Osteoblast (primary cell): ENCODE results near the gene ORC3. TPM values are rescaled to one million over a fixed set of nuclear protein-coding genes. Genes with fewer than 3 reads are reported as not detected.

Source experiments
- DNase-seq: peaks from one replicate; pipeline ENCODE4 v3.0.0; 2011; ENCODE audit warnings: low spot score, mixed read lengths; ENCODE audit not compliant: insufficient read length; ENCODE audit errors: missing footprints
- H2AFZ ChIP-seq: 2 replicates; pipeline ENCODE4 v1.6.0; 2011; ENCODE audit warnings: mild to moderate bottlenecking, low read length
- H3K27ac ChIP-seq: 2 replicates; pipeline ENCODE4 v1.5.1; 2011; ENCODE audit warnings: mild to moderate bottlenecking, low read depth, low read length, moderate library complexity
- H3K27me3 ChIP-seq: 2 replicates; pipeline ENCODE4 v1.6.0; 2012; ENCODE audit warnings: mild to moderate bottlenecking, control low read depth, inconsistent platforms, low read length, moderate library complexity; ENCODE audit not compliant: insufficient read depth
- H3K36me3 ChIP-seq: 2 replicates; pipeline ENCODE4 v1.5.1; 2011; ENCODE audit warnings: mild to moderate bottlenecking, low read length, control low read depth, moderate library complexity; ENCODE audit not compliant: insufficient read depth
- H3K4me1 ChIP-seq: 2 replicates; pipeline ENCODE4 v1.5.1; 2011; ENCODE audit warnings: mild to moderate bottlenecking, low read length, control low read depth, moderate library complexity; ENCODE audit not compliant: insufficient read depth
- H3K4me2 ChIP-seq: 2 replicates; pipeline ENCODE4 v1.6.0; 2011; ENCODE audit warnings: mild to moderate bottlenecking, low read length; ENCODE audit not compliant: insufficient read depth
- H3K4me3 ChIP-seq: fragments of 200-600 bp; sonication (generic); 3 replicates; pipeline ENCODE4 v1.5.1; 2012; ENCODE audit warnings: mild to moderate bottlenecking, low read length, inconsistent platforms; ENCODE audit not compliant: insufficient read depth
- H3K79me2 ChIP-seq: 2 replicates; pipeline ENCODE4 v1.6.0; 2012; ENCODE audit warnings: mild to moderate bottlenecking, low read length, control low read depth, inconsistent platforms; ENCODE audit not compliant: insufficient read depth
- H3K9me3 ChIP-seq: 2 replicates; pipeline ENCODE4 v1.5.1; 2011; ENCODE audit warnings: low read depth, low read length, control low read depth
- H4K20me1 ChIP-seq: 2 replicates; pipeline ENCODE4 v1.6.0; 2012; ENCODE audit warnings: mild to moderate bottlenecking, low read length, control low read depth; ENCODE audit not compliant: insufficient read depth
- total RNA-seq: library from RNA; depleted of rRNA; stranded (reverse); fragments of >200 nt; gene quantifications from 2 replicates; pipeline ENCODE4 v1.2.3, GENCODE V29; 2012
- TF ChIP-seq, protein P1 (sequence below): IDR thresholded peaks from 2 replicates; pipeline ENCODE4 v1.5.1; 2011; ENCODE audit warnings: mild to moderate bottlenecking, low read depth, low read length, moderate library complexity; ENCODE audit errors: extremely low read depth

Gene ORC3
- total RNA-seq, 1 donor, result 26.1 TPM

DNA sequence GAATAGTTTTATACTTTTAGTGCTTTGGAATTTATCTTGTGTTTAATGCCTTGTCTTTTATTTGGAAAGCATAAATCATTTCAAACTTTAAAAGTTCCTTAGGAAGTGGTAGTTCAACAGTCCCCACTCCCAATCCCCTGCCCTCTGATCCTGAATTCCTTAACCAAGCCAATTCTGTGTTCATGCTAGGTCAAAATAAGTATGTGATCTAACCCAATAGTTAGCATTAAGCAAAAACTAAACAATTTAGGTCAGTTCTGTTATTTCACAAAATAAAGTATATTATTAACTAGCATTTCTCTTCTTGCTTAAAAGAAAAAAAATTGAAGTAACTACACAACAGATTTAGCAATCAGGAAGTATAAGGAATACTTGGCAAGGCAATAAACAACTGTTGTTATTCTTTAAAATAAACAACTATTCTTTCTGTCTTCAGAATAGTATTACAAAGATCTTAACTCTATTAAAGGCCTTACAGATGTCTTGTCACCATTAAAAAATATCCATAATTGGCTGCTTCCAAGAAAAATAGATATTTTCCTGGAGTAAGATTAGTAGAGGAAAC, 75.1 kb downstream of the ORC3 start:
- no peaks in the 10 kb centered on the region for H4K20me1 ChIP-seq
- no peaks in the 10 kb centered on the region for H3K9me3 ChIP-seq
- H3K27ac ChIP-seq, result no peak overlapping the region
- TF ChIP-seq, protein P1, sequence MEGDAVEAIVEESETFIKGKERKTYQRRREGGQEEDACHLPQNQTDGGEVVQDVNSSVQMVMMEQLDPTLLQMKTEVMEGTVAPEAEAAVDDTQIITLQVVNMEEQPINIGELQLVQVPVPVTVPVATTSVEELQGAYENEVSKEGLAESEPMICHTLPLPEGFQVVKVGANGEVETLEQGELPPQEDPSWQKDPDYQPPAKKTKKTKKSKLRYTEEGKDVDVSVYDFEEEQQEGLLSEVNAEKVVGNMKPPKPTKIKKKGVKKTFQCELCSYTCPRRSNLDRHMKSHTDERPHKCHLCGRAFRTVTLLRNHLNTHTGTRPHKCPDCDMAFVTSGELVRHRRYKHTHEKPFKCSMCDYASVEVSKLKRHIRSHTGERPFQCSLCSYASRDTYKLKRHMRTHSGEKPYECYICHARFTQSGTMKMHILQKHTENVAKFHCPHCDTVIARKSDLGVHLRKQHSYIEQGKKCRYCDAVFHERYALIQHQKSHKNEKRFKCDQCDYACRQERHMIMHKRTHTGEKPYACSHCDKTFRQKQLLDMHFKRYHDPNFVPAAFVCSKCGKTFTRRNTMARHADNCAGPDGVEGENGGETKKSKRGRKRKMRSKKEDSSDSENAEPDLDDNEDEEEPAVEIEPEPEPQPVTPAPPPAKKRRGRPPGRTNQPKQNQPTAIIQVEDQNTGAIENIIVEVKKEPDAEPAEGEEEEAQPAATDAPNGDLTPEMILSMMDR, result no peak
- no peak overlapping the region for H3K4me3 ChIP-seq
- no peak overlapping the region for H2AFZ ChIP-seq
- H3K79me2 ChIP-seq, result no peaks in the 10 kb centered on the region
- H3K4me2 ChIP-seq, result no peak overlapping the region
- H3K4me1 ChIP-seq, result peaks cover 18% of the 10 kb centered on the region
- H3K27me3 ChIP-seq, result no peaks in the 10 kb centered on the region
- no peak for DNase-seq
- peaks cover 3% of the 10 kb centered on the region for H3K36me3 ChIP-seq

DNA sequence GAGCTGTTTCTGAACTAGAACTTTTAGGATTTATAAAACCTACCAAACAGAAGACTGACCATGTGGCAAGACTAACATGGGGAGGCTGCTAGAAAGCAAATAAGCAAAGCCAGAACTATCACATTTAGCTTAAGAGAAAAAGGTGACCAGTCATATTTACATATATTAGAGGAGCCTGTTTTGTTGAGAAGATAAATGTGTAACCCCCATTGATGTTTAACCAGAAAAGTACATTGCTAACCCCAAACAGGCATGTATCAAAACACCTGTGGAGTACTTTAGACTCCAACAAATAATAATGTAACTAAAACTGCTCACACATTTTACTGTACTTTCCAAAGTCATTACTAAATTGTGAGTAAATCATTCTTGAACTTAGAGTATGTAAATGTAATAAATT, 77.1 kb downstream of the ORC3 start:
- H3K4me2 ChIP-seq, result no peak overlapping the region
- peaks cover 12% of the 10 kb centered on the region for H3K36me3 ChIP-seq

DNA sequence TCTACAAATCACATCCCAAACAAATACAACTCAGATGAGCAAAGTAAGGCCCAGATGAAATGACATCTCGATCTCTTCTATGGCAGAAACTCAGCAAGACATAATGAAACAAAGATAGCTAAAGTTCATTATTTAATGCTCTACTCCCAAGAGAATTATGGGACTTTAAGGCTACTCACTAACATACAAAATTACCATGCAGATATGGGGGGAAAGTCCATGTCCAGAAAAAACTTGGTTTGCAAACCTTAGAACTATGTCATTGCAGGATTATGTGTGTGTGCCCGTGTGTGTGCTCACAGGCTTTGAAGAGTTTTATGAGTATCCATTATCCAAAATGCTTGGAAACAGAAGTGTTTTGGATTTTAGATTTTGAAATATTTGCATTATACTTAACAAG, 78.1 kb downstream of the ORC3 start:
- Histone ChIP-seq H3K9me3 (no peaks in the 10 kb centered on the region), H3K4me1 (peaks cover 3% of the 10 kb centered on the region), H3K4me2 (no peak overlapping the region), H3K4me3 (no peak overlapping the region), H3K27ac (no peak overlapping the region), H3K79me2 (no peaks in the 10 kb centered on the region), H3K27me3 (no peaks in the 10 kb centered on the region), H2AFZ (no peak overlapping the region), H3K36me3 (peaks cover 20% of the 10 kb centered on the region), H4K20me1 (no peaks in the 10 kb centered on the region)
- DNase-seq, result no peak
- TF ChIP-seq, protein P1, result no peak

More for the DNA sequence above, 77.1 kb downstream of the ORC3 start:
- TF ChIP-seq, protein P1, result no peak
- DNase-seq, result no peak
- Histone ChIP-seq H3K27ac (no peak overlapping the region), H3K27me3 (no peaks in the 10 kb centered on the region), H3K9me3 (no peaks in the 10 kb centered on the region), H3K4me3 (no peak overlapping the region), H3K79me2 (no peaks in the 10 kb centered on the region), H2AFZ (no peak overlapping the region), H4K20me1 (no peaks in the 10 kb centered on the region), H3K4me1 (peaks cover 3% of the 10 kb centered on the region)

DNA sequence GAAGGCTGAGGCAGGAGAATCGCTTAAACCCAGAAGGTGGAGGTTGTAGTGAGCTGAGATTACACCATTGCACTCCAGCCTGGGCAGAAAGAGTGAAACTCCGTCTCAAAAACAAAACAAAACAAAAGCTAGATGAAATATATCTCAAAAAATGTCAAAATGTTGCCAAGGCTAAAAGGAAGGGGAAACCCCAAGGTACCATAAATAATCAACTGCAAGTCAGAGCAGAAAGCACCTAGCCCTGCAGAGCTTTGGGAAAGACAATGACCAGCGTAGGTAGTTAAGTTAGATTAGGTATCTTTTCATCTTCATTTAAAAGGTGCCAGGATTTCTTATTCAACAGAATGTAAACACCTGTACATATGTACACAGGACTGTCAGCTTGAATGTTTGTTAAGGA, 79.1 kb downstream of the ORC3 start:
- no peaks in the 10 kb centered on the region for H3K27me3 ChIP-seq
- H3K4me1 ChIP-seq, result peaks cover 3% of the 10 kb centered on the region
- H3K27ac ChIP-seq, result no peak overlapping the region
- no peak for DNase-seq
- no peak overlapping the region for H3K4me3 ChIP-seq
- H3K9me3 ChIP-seq, result no peaks in the 10 kb centered on the region
- no peaks in the 10 kb centered on the region for H4K20me1 ChIP-seq
- peaks cover 20% of the 10 kb centered on the region for H3K36me3 ChIP-seq
- TF ChIP-seq, protein P1, result no peak
- H3K4me2 ChIP-seq, result no peak overlapping the region
- no peak overlapping the region for H2AFZ ChIP-seq
- no peaks in the 10 kb centered on the region for H3K79me2 ChIP-seq
